T47D (cell line): Measurements from ENCODE around the gene SNRPE.

Experiments used
- DNase-seq, 2 experiments: peaks; one replicate each; pipeline versions ENCODE4 v3.0.0 to v3.0.0-alpha.2; 2011 to 2012; ENCODE audit warnings: low read depth in 1 of 2, low spot score in 1 of 2
- JUND ChIP-seq: IDR thresholded peaks from 2 replicates; pipeline ENCODE4 v1.6.1; 2012; ENCODE audit warnings: low read depth
- in situ Hi-C: cut with HindIII; loops from 2 replicates; pipeline ENCODE4 v1.10.0; 2016; ENCODE audit warnings: low sequenced_read_pairs, low pct_unique_long_range_greater_than_20kb

Gene SNRPE

GRCh38 chr1:203899353-203899716 is 37.9 kb downstream of the SNRPE start:
- no peak for TF ChIP-seq JUND
- no peak for DNase-seq
- in situ Hi-C loops: no loop called here

- no peak for TF ChIP-seq JUND
- in situ Hi-C loops: no loop called here
Measured at GRCh38 chr1:203899869-203900714, 38.7 kb downstream of the SNRPE start.

GRCh38 chr1:203901581-203901980 is 40.2 kb downstream of the SNRPE start:
- TF ChIP-seq JUND: no peak
- DNase-seq: no peak
- in situ Hi-C loops: no loop called here

More at GRCh38 chr1:203899869-203900714, 38.7 kb downstream of the SNRPE start:
- DNase-seq: no peak

GRCh38 chr1:203905275-203905674 is 43.9 kb downstream of the SNRPE start:
- DNase-seq: no peak
- in situ Hi-C loops: no loop called here
- no peak for TF ChIP-seq JUND

DNA sequence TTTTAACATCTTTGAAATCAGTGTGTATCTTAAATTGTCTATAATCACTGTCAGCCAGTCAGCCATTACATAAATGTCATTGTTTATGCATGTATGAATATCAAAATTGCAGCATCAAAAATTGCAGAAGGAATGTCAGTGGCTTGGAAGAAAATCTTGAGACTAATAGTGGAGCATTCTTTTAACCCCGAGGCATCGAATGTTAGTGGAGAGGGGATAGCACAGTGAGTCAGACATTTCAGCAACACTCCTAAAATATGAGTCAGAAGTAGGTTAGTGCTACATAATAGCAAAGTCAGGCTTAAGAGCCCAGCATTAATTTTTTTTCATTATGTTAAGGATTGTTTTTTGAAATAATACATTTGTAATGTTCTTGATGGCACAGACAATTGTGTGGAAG is 45.5 kb downstream of the SNRPE start:
- TF ChIP-seq JUND: no peak
- DNase-seq: no peak
- in situ Hi-C loops: no loop called here

GRCh38 chr1:203907901-203908300 is 46.5 kb downstream of the SNRPE start:
- in situ Hi-C loops: no loop called here
- no peak for DNase-seq
- no peak for TF ChIP-seq JUND

DNA sequence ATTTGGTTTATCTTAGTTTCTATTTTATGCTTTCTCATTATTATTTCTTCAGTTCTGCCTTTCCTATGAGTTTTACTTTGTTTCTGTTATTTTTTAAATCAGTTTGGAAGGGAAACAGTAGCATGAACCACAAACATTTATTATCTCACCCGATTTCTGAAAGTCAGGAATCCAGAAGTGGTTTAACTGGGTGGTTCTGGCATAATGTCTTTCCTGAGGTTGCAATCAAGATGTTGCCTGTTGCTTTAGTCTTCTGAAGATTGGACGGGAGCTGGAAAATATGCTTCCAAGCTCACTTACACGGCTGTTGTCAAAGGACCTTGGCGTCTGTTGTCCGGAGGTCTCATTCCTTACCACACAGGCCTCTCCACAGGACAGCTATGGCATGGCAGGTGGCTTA is 50.4 kb downstream of the SNRPE start:
- in situ Hi-C loops: no loop called here
- no peak for TF ChIP-seq JUND
- DNase-seq: no peak

DNA sequence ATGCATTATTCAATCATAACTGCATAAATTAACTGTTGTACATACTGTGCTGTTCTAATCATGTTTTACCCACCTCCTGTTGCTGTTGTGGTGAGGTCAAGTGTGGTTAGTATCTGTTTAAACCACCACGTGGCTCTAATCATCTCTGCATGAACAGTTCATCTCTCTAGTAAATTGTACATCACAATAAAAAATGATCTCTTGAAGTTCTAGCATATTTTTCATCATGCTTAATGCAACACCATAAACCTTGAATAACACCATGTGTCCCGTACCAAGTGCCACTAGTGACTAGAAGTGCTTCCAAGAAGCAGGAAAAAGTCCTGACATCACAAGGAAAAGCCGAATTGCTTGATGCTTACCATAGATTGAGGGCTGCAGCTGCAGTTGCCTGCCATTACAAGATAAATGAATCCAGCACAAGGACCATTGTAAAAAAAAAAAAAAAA is 51.7 kb downstream of the SNRPE start:
- DNase-seq: no peak
- in situ Hi-C loops: no loop called here
- no peak for TF ChIP-seq JUND

- DNase-seq: peak in 1 of 2 experiments; percentile 76
- TF ChIP-seq JUND: peak; percentile 80
- in situ Hi-C loops: no loop called here
Measured at GRCh38 chr1:203914292-203914691, 52.9 kb downstream of the SNRPE start.

- peak; percentile 48; the same call in 1 of the 2 replicates for TF ChIP-seq JUND
- DNase-seq: peak in 1 of 2 experiments; percentile 41
- in situ Hi-C loops: no loop called here
Measured at GRCh38 chr1:203915811-203916210, 54.4 kb downstream of the SNRPE start.

GRCh38 chr1:203916756-203917155 is 55.4 kb downstream of the SNRPE start:
- in situ Hi-C loops: no loop called here
- no peak for TF ChIP-seq JUND
- DNase-seq: peak in 1 of 2 experiments; percentile 55
